22Rv1 (cell line): ENCODE data around the gene IL17A.

Experiments
- ZFX ChIP-seq: fragments of 450-650 bp; IDR thresholded peaks from 2 replicates; pipeline ENCODE4 v1.6.1; 2017; ENCODE audit warnings: antibody characterized with exemption, borderline replicate concordance
- TF ChIP-seq, protein P1 (sequence below): fragments of 450-650 bp; IDR thresholded peaks from 2 replicates; pipeline ENCODE4 v1.5.1; 2017; ENCODE audit warnings: mild to moderate bottlenecking

DNA sequence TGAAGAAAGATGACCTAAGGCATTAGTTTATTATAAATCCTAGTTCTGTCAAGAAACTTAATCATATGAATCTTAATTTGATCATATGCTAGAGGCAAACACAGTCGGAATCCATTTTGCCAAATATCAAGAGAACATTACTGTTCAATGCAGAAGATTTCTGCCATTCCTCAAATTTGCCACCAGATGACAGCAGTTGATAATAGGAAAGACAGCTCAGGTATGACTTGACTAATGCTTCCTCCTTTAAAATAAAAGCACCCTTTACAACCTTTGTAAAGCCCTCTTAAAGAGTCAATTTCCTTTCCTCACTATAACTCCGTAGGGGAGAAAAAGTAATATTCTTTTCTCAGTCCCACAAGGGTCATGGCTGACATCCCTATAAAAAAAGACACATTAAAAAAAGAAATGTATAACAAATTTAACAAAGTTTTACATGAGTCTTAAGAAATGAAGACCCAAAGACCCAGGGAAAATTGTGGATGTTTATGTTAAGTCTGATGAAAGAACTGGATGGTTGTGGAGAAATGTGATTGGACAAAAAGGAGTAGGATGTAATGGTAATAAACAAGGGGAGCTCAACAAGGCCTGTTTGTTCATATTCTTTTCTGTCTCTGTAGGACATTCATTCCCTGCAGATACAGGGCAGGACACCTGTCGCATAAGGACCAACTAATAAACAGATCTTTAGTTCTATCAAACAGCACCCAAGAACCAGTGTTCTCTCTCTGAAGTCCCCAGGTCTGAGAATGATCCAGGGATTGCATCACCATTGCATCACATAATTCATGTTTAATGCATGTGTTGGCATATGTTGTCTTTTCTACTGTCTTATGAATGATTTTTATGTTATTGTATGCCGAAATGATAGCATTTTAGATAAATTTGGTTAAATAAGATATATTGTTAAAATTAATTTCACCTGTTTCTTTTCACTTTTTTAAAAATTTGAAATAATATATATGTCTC, 23.0 kb upstream of the IL17A start:
- TF ChIP-seq, protein P1, sequence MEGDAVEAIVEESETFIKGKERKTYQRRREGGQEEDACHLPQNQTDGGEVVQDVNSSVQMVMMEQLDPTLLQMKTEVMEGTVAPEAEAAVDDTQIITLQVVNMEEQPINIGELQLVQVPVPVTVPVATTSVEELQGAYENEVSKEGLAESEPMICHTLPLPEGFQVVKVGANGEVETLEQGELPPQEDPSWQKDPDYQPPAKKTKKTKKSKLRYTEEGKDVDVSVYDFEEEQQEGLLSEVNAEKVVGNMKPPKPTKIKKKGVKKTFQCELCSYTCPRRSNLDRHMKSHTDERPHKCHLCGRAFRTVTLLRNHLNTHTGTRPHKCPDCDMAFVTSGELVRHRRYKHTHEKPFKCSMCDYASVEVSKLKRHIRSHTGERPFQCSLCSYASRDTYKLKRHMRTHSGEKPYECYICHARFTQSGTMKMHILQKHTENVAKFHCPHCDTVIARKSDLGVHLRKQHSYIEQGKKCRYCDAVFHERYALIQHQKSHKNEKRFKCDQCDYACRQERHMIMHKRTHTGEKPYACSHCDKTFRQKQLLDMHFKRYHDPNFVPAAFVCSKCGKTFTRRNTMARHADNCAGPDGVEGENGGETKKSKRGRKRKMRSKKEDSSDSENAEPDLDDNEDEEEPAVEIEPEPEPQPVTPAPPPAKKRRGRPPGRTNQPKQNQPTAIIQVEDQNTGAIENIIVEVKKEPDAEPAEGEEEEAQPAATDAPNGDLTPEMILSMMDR, result peak; percentile 81
- no peak for TF ChIP-seq ZFX
